Osteoblast (primary cell): ENCODE data around the gene SDF4. TPM values are rescaled to one million over a fixed set of nuclear protein-coding genes. Genes with fewer than 3 reads are reported as not detected.

Experiments used
- DNase-seq: peaks from one replicate; pipeline ENCODE4 v3.0.0; 2011; ENCODE audit warnings: low spot score, mixed read lengths; ENCODE audit not compliant: insufficient read length; ENCODE audit errors: missing footprints
- H2AFZ ChIP-seq: 2 replicates; pipeline ENCODE4 v1.6.0; 2011; ENCODE audit warnings: mild to moderate bottlenecking, low read length
- H3K27ac ChIP-seq: 2 replicates; pipeline ENCODE4 v1.5.1; 2011; ENCODE audit warnings: mild to moderate bottlenecking, low read depth, low read length, moderate library complexity
- H3K27me3 ChIP-seq: 2 replicates; pipeline ENCODE4 v1.6.0; 2012; ENCODE audit warnings: mild to moderate bottlenecking, control low read depth, inconsistent platforms, low read length, moderate library complexity; ENCODE audit not compliant: insufficient read depth
- H3K36me3 ChIP-seq: 2 replicates; pipeline ENCODE4 v1.5.1; 2011; ENCODE audit warnings: mild to moderate bottlenecking, low read length, control low read depth, moderate library complexity; ENCODE audit not compliant: insufficient read depth
- H3K4me1 ChIP-seq: 2 replicates; pipeline ENCODE4 v1.5.1; 2011; ENCODE audit warnings: mild to moderate bottlenecking, low read length, control low read depth, moderate library complexity; ENCODE audit not compliant: insufficient read depth
- H3K4me2 ChIP-seq: 2 replicates; pipeline ENCODE4 v1.6.0; 2011; ENCODE audit warnings: mild to moderate bottlenecking, low read length; ENCODE audit not compliant: insufficient read depth
- H3K4me3 ChIP-seq: fragments of 200-600 bp; sonication (generic); 3 replicates; pipeline ENCODE4 v1.5.1; 2012; ENCODE audit warnings: mild to moderate bottlenecking, low read length, inconsistent platforms; ENCODE audit not compliant: insufficient read depth
- H3K79me2 ChIP-seq: 2 replicates; pipeline ENCODE4 v1.6.0; 2012; ENCODE audit warnings: mild to moderate bottlenecking, low read length, control low read depth, inconsistent platforms; ENCODE audit not compliant: insufficient read depth
- H3K9me3 ChIP-seq: 2 replicates; pipeline ENCODE4 v1.5.1; 2011; ENCODE audit warnings: low read depth, low read length, control low read depth
- H4K20me1 ChIP-seq: 2 replicates; pipeline ENCODE4 v1.6.0; 2012; ENCODE audit warnings: mild to moderate bottlenecking, low read length, control low read depth; ENCODE audit not compliant: insufficient read depth
- CTCF ChIP-seq: IDR thresholded peaks from 2 replicates; pipeline ENCODE4 v1.5.1; 2011; ENCODE audit warnings: mild to moderate bottlenecking, low read depth, low read length, moderate library complexity; ENCODE audit errors: extremely low read depth
- total RNA-seq: library from RNA; depleted of rRNA; stranded (reverse); fragments of >200 nt; gene quantifications from 2 replicates; pipeline ENCODE4 v1.2.3, GENCODE V29; 2012

Gene SDF4
- total RNA-seq, 1 donor: 151 TPM

- Histone ChIP-seq H3K79me2 (no peaks in the 10 kb centered on the region), H2AFZ (no peak overlapping the region), H3K9me3 (no peaks in the 10 kb centered on the region), H3K36me3 (no peaks in the 10 kb centered on the region), H3K4me2 (no peak overlapping the region), H3K27ac (no peak overlapping the region), H3K4me1 (no peaks in the 10 kb centered on the region), H4K20me1 (no peaks in the 10 kb centered on the region), H3K4me3 (no peak overlapping the region), H3K27me3 (peaks cover 16% of the 10 kb centered on the region)
- DNase-seq: peak; percentile 87
- TF ChIP-seq CTCF: no peak
Observed at GRCh38 chr1:1179983-1180861, 51.6 kb downstream of the SDF4 start.

GRCh38 chr1:1179346-1179982, 52.3 kb downstream of the SDF4 start:
- Histone ChIP-seq H3K36me3 (no peaks in the 10 kb centered on the region), H2AFZ (no peak overlapping the region), H3K27me3 (peaks cover 17% of the 10 kb centered on the region), H3K4me1 (no peaks in the 10 kb centered on the region), H3K27ac (no peak overlapping the region), H3K9me3 (no peaks in the 10 kb centered on the region), H3K79me2 (no peaks in the 10 kb centered on the region), H3K4me3 (no peak overlapping the region), H4K20me1 (no peaks in the 10 kb centered on the region), H3K4me2 (no peak overlapping the region)
- DNase-seq: peak; percentile 56
- no peak for TF ChIP-seq CTCF

GRCh38 chr1:1178794-1179331, 52.9 kb downstream of the SDF4 start:
- peaks cover 24% of the 10 kb centered on the region for H3K27me3 ChIP-seq
- H3K4me2 ChIP-seq: no peak overlapping the region
- no peak overlapping the region for H3K4me3 ChIP-seq
- H3K9me3 ChIP-seq: no peaks in the 10 kb centered on the region
- H3K36me3 ChIP-seq: no peaks in the 10 kb centered on the region
- no peak for TF ChIP-seq CTCF
- no peak overlapping the region for H2AFZ ChIP-seq
- H3K27ac ChIP-seq: no peak overlapping the region
- no peaks in the 10 kb centered on the region for H4K20me1 ChIP-seq
- peak; percentile 77 for DNase-seq
- no peaks in the 10 kb centered on the region for H3K4me1 ChIP-seq
- no peaks in the 10 kb centered on the region for H3K79me2 ChIP-seq
